Measurements from ENCODE around the gene ATP8A2. TPM values are rescaled to one million over a fixed set of nuclear protein-coding genes. Genes with fewer than 3 reads are reported as not detected.
"Not testable (repeated sequence)": the region's sequence is repeated elsewhere in the genome, so short reads cannot be mapped to it uniquely, and the experiment has no call there.

ATP8A2 gene
- total RNA-seq, 4 donors from 2014 or later = 0.20 to 1.1 (median 0.59) TPM

- Histone ChIP-seq H3K4me1 (no peaks in the 10 kb centered on the region), H3K36me3 (no peaks in the 10 kb centered on the region), H3K27me3 (no peaks in the 10 kb centered on the region), H3K27ac (no peak overlapping the region), H3K9me3 (no peaks in the 10 kb centered on the region), H3K4me3 (no peak overlapping the region)
- no peak for TF ChIP-seq POLR2AphosphoS5 (IDR thresholded peaks at IDR 0.05)
- peak; percentile 51 to 57 (median 55) for TF ChIP-seq CTCF (IDR thresholded peaks at IDR 0.05)
- TF ChIP-seq EP300 (IDR thresholded peaks at IDR 0.05; ENCODE audit: low read depth) = no peak
- no peak for TF ChIP-seq POLR2A (IDR thresholded peaks at IDR 0.05)
- WGBS, 2 donors (ENCODE audit: low coverage in 1 of 2) = 18 to 42% methylated on average over 3 to 5 of the region's 5 CpGs
- intact Hi-C loops (cut with DNase I; ENCODE audit: low total_unique reads) = loop anchor here (5.0 kb wide), 1 partner anchor 481 kb away; no protein-coding TSS in a partner anchor
- in situ Hi-C loops (cut with MboI; ENCODE audit: low pct_ligation_motif_present in 1 of 4, low pct_unique_long_range_greater_than_20kb in 1 of 4, low sequenced_read_pairs in 3 of 4) = loop anchor here (5.0 to 10.0 kb wide), 4 partner anchors 228 to 491 kb away; no protein-coding TSS in a partner anchor
- DNase-seq = peak; percentile 15
Measured at GRCh38 chr13:26062853-26063444, 691.2 kb downstream of the ATP8A2 start.

GRCh38 chr13:26066492-26066891, 694.7 kb downstream of the ATP8A2 start:
- H3K36me3 ChIP-seq; H3K27me3 ChIP-seq; intact Hi-C loops (cut with DNase I; ENCODE audit: low total_unique reads); H3K4me1 ChIP-seq; DNase-seq; H3K27ac ChIP-seq; H3K9me3 ChIP-seq; H3K4me3 ChIP-seq: not testable (repeated sequence)
- in situ Hi-C loops (cut with MboI; ENCODE audit: low pct_ligation_motif_present in 1 of 4, low pct_unique_long_range_greater_than_20kb in 1 of 4, low sequenced_read_pairs in 3 of 4) = loop anchor here in 2 of 4 donors (10.0 kb wide), 2 partner anchors 232 to 492 kb away; no protein-coding TSS in a partner anchor
- WGBS, 2 donors (ENCODE audit: low coverage in 1 of 2) = 79% methylated on average over 7 of the region's 7 CpGs; no CpG with 5 or more reads in 1 of the 2 donors

- Histone ChIP-seq H3K27ac (no peak overlapping the region), H3K9me3 (no peaks in the 10 kb centered on the region), H3K36me3 (no peaks in the 10 kb centered on the region), H3K27me3 (peaks cover 12% of the 10 kb centered on the region), H3K4me3 (no peak overlapping the region), H3K4me1 (no peaks in the 10 kb centered on the region)
- 56 to 86% methylated on average over 1 to 3 of the region's 3 CpGs for WGBS, 2 donors (ENCODE audit: low coverage in 1 of 2)
- intact Hi-C loops (cut with DNase I; ENCODE audit: low total_unique reads) = no loop called here
- in situ Hi-C loops (cut with MboI; ENCODE audit: low pct_ligation_motif_present in 1 of 4, low pct_unique_long_range_greater_than_20kb in 1 of 4, low sequenced_read_pairs in 3 of 4) = loop anchor here in 2 of 4 donors (10.0 kb wide), 2 partner anchors 233 to 493 kb away; no protein-coding TSS in a partner anchor
- DNase-seq = no peak
- no peak for TF ChIP-seq EP300 (IDR thresholded peaks at IDR 0.05; ENCODE audit: low read depth)
- TF ChIP-seq POLR2AphosphoS5 (IDR thresholded peaks at IDR 0.05) = no peak
- TF ChIP-seq POLR2A (IDR thresholded peaks at IDR 0.05) = no peak
- TF ChIP-seq CTCF (IDR thresholded peaks at IDR 0.05) = no peak
Measured at GRCh38 chr13:26067601-26068000, 695.8 kb downstream of the ATP8A2 start.

DNA sequence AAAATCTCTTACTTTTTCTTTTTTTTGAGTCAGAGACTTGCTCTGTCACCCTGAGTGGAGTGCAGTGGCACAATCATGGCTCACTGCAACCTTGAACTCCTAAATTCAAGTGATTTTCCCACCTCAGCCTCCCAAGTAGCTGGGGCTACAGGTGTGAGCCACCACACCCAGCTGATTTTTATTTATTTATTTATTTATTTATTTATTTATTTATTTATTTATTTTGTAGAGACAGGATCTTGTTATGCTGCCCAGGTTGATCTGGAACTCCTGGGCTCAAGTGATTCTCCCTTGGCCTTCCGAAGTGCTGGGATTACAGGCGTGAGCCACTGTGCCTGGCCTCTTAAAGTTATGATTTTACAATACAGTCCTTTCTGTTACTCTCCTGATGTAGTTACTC, 696.6 kb downstream of the ATP8A2 start:
- in situ Hi-C loops (cut with MboI; ENCODE audit: low pct_ligation_motif_present in 1 of 4, low pct_unique_long_range_greater_than_20kb in 1 of 4, low sequenced_read_pairs in 3 of 4) = loop anchor here in 2 of 4 donors (10.0 kb wide), 2 partner anchors 234 to 494 kb away; no protein-coding TSS in a partner anchor
- peaks cover 12% of the 10 kb centered on the region for H3K27me3 ChIP-seq
- 94% methylated on average over 2 of the region's 2 CpGs; no CpG with 5 or more reads in 1 of the 2 donors for WGBS, 2 donors (ENCODE audit: low coverage in 1 of 2)
- H3K4me3 ChIP-seq; H3K36me3 ChIP-seq; H3K9me3 ChIP-seq; H3K27ac ChIP-seq; DNase-seq; intact Hi-C loops (cut with DNase I; ENCODE audit: low total_unique reads); H3K4me1 ChIP-seq: not testable (repeated sequence)

DNA sequence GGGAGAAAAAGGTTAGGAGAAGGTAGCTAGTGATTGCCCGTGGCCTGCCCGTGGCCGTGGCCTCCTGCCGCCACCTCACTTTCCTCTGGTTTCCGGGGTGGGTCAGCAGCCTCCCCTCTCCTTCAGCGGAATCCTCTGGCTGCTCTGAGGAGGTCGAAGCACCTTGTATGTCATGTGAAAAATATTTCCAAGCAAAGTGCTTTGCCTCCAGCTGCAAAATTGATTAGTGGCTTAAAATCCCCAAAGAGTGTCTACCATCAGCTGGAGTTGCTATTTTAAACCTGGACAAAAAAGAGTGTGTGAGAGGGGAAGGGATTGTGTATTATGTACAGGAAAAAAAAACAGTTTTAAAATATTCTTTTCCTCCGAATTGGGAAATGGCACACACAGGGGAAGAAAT, 697.9 kb downstream of the ATP8A2 start:
- in situ Hi-C loops (cut with MboI; ENCODE audit: low pct_ligation_motif_present in 1 of 4, low pct_unique_long_range_greater_than_20kb in 1 of 4, low sequenced_read_pairs in 3 of 4) (loop anchor here in 2 of 4 donors (10.0 kb wide), 2 partner anchors 235 to 495 kb away; no protein-coding TSS in a partner anchor), intact Hi-C loops (cut with DNase I; ENCODE audit: low total_unique reads) (loop anchor here (5.0 kb wide), 1 partner anchor 497 kb away; no protein-coding TSS in a partner anchor)
- not testable (repeated sequence) for H3K36me3 ChIP-seq, H3K27ac ChIP-seq, H3K4me3 ChIP-seq, DNase-seq, H3K4me1 ChIP-seq, H3K9me3 ChIP-seq
- WGBS, 2 donors (ENCODE audit: low coverage in 1 of 2) = 78 to 79% methylated on average over 4 to 8 of the region's 8 CpGs
- peaks cover 17% of the 10 kb centered on the region for H3K27me3 ChIP-seq

Data from transverse colon (tissue), 4 donors.